Measurements from ENCODE around the gene KNSTRN.

KNSTRN gene

DNA sequence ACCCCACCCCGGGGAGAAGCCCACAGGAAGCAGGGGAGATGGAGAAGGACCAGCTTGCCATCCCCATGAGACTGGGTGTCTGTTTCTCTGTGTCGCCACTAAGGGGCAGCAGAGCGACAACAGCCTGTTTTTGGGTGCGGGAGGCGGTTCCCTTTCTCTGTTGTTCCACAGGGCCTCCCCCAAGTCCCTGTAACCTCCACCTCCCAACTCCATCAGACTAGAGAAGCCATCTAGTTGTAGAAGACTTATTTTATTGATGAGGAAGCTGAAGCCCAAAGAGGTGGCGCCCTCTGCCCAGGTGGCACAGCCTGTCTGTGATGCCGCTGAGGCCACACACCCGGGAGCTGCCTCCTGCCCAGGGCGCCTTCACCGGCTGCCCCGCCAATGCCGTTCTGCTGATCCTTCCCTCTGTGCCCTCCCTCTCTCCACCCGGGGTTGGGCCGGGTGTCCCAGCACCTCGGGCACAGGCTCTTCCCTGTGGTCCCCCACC, 37.8 kb upstream of the KNSTRN start:
- peak in 9 of 10 donors; percentile 68 to 96 (median 75) for DNase-seq
- intact Hi-C loops (cut with DNase I): loop anchor here (5.0 kb wide), 1 partner anchor 63 kb away; the partner anchor contains the start of gene IVD

GRCh38 chr15:40345225-40345866, 37.2 kb upstream of the KNSTRN start:
- intact Hi-C loops (cut with DNase I): no loop called here
- DNase-seq: peak in 1 of 10 donors; percentile 50

GRCh38 chr15:40345867-40346578, 36.5 kb upstream of the KNSTRN start:
- intact Hi-C loops (cut with DNase I): no loop called here
- peak in 1 of 10 donors; percentile 52 for DNase-seq

DNA sequence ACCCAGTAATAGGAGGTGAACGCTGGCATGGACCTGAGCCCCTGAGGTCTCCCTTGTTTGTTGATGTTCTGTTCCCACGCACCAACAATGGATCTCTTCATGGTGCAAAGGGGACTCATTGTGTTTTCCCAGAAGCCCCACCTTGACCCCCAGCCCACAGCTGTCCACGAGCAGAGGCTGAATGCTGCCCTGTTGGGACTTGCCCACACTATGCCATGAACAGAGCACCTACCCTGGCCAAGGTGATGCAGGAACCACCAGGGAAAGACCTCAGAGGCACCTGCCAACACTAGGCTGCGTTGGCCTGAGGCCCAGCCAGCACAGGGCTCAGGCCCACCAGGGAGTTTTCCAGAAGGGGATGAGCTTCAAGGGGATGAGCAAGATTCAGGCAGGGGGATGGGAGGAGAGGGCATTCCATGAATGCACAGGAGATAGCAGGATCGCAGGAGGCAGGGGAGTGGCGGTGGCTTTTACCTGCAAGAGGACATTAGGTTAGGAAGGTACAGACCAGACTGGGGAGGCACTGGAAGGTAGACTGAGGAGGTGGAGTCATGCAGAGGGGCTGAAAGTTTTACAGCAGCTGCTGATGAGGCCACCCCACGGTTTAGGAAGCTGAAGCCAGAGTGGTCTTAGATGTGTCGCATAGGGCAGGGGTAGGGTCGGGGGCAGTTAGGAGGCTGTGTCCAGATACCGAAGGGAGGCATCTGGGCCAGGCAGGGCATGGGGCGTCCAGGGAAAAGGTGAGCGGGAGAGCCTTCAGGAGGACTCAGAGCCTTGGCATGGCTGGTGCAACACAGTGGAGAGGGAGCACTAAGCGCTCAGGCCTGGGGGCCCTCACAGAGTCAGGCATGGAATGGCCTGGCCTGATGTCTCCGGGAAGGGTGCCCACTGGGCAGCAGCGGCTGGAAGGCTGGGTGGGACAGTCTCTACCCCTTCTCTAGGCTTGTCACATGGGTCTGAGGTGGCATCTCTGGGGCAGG, 35.7 kb upstream of the KNSTRN start:
- peak in 1 of 10 donors; percentile 64 for DNase-seq
- intact Hi-C loops (cut with DNase I): no loop called here

GRCh38 chr15:40347559-40348473, 34.7 kb upstream of the KNSTRN start:
- intact Hi-C loops (cut with DNase I): no loop called here
- DNase-seq: peak in 1 of 10 donors; percentile 63

- peak in 1 of 10 donors; percentile 59 for DNase-seq
- intact Hi-C loops (cut with DNase I): no loop called here
Measured at GRCh38 chr15:40348474-40348870, 34.0 kb upstream of the KNSTRN start.

- intact Hi-C loops (cut with DNase I): no loop called here
- DNase-seq: no peak
Measured at GRCh38 chr15:40349163-40349562, 33.4 kb upstream of the KNSTRN start.

GRCh38 chr15:40352281-40352901, 30.1 kb upstream of the KNSTRN start:
- intact Hi-C loops (cut with DNase I): no loop called here
- no peak for DNase-seq

DNA sequence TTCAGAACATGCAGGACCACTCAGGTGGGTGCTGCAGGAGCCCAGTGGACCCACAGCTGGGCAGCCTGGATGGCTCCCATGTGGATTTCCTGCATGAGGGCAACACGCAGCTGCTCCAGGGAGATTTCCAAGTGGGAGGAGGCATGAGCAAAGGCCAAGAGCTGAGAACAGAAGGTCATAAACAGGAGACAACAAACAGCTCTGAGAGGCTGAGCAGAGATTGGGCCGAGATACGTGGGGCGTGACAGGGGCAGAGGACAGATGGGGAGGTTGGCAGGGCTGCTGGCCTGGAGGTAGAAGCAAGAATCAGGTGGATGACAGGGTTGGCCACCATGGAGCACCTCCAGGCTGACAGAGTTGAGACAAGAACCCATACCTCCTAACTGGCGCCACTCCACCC, 28.8 kb upstream of the KNSTRN start:
- peak in 2 of 10 donors; percentile 37 to 65 for DNase-seq
- intact Hi-C loops (cut with DNase I): no loop called here

GRCh38 chr15:40354408-40355171, 27.9 kb upstream of the KNSTRN start:
- intact Hi-C loops (cut with DNase I): no loop called here
- peak in 8 of 10 donors; percentile 53 to 94 (median 66) for DNase-seq

DNA sequence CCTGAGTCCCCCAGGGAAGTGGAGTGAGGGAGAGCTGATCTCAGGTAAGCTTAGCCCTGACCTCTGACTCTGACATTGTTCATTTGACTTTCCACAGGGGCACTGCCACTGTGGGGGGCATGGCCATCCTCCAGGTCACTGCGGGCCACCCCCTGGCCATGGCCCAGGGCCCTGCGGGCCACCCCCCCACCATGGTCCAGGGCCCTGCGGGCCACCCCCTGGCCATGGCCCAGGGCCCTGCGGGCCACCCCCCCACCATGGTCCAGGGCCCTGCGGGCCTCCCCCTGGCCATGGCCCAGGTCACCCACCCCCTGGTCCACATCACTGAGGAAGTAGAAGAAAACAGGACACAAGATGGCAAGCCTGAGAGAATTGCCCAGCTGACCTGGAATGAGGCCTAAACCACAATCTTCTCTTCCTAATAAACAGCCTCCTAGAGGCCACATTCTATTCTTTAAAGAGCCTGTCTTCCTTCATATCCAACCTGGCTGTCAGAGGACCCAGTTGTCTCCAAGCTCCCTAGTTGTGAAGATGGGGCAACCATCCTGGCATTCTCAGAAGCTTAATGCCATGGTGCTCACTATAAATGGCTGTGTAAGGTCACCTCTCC, 26.4 kb upstream of the KNSTRN start:
- intact Hi-C loops (cut with DNase I): no loop called here
- peak in 1 of 10 donors; percentile 30 for DNase-seq

GRCh38 chr15:40357246-40357645, 25.3 kb upstream of the KNSTRN start:
- intact Hi-C loops (cut with DNase I): no loop called here
- peak in 2 of 10 donors; percentile 29 to 43 for DNase-seq

DNA sequence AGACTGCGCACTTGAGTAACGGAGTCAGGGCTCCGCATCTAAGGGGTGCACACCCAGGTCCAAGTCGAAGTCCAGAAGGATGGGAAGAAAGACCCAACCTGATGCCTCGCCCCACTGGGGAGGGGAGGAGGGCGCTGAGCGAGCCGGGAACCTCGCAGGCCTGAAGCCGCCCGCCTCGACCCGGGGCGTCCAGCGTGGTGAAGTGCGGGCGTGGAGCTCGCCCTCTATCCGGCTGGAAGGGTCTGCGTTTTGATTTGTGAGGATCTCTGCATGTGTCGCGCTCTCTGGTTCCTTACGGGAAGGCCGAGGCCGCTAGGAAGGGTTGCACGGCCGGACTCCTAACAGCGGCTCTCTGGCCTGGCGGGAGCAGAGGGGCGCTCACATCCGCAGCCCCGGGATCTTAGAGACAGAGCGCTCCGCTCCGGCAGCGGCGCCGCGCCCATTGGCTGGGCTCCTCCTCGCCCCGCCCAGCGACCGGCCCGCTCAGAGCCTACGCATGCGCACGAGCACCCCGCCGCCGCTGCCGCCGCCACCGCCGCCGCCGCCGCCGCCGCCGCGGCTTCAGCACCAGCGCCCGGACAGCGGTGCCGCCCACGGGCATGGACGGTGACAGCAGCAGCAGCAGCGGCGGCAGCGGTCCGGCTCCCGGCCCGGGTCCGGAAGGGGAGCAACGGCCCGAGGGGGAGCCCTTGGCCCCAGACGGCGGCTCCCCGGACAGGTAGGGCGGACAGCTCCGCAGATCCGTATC, 24.6 kb upstream of the KNSTRN start, which contains the start of gene DISP2:
TSS of gene DISP2 (plus strand) at position 497 of the 748 bp plus-strand sequence. CDS start at position 600, 103 bp downstream.
- intact Hi-C loops (cut with DNase I): no loop called here
- DNase-seq: peak; percentile 77 to 98 (median 84)

- DNase-seq: peak in 3 of 10 donors; percentile 80 to 89 (median 86)
- intact Hi-C loops (cut with DNase I): no loop called here
Measured at GRCh38 chr15:40358471-40359353, 23.8 kb upstream of the KNSTRN start.

GRCh38 chr15:40360015-40360414, 22.5 kb upstream of the KNSTRN start:
- intact Hi-C loops (cut with DNase I): no loop called here
- DNase-seq: peak in 2 of 10 donors; percentile 18 to 20

- intact Hi-C loops (cut with DNase I): no loop called here
- peak in 2 of 10 donors; percentile 26 to 43 for DNase-seq
Measured at GRCh38 chr15:40361640-40362039, 20.9 kb upstream of the KNSTRN start.
